Measurements from ENCODE around the gene TASOR2. TPM values are rescaled to one million over a fixed set of nuclear protein-coding genes. Genes with fewer than 3 reads are reported as not detected.
A peak's percentile ranks its signal among the peaks of the same experiment; 100 is the strongest.

Gene TASOR2
- polyA plus RNA-seq, 4 donors: 31.4 to 41.6 (median 38.0) TPM

DNA sequence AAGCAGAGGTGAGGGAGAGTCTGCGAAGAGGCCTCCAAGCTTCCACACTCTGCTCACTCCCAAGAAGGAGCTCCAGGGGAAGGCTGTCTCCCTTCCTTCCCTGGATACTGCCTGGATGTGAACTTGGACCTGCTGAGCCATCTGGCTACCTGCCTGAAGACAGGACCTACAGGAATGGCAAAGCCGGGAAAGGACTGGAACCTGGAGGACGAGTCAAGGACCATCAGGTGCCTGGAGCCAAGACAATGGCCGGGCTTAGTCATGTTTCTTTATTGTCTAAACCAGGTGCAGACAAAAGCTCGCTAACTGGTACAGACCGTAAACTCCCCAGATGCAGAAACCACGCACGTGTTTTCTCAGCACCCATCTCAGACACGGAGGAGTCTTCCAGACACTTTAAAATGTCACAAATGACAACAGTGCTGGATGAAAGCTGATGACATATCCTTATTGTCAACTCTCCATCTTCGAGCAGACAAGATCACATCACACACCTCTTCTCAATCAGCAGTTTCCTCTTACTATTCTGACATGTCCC, 30.4 kb upstream of the TASOR2 start:
- DNase-seq (ENCODE audit: low read depth in 4 of 4, low spot score in 3 of 4): no peak

DNA sequence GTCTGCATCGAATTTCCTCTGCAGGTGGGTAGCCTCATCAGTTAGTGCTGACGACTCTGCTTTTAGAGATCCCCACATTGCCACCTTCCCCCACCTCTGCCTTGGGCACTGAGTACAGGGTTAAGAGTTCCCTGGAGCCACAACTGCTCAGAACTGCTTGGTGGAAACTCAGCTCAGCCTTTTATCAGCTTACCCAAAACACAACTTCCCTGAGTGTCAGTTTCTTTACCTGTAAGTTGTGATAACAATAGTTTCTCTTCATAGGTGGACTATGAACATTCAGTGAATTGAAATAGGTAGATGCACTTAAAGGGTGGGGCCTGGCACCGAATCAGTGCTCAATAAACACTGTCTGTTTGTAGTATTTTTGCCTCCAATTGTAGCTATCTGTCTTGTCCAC, 29.5 kb upstream of the TASOR2 start:
- no peak for DNase-seq (ENCODE audit: low read depth in 4 of 4, low spot score in 3 of 4)

DNA sequence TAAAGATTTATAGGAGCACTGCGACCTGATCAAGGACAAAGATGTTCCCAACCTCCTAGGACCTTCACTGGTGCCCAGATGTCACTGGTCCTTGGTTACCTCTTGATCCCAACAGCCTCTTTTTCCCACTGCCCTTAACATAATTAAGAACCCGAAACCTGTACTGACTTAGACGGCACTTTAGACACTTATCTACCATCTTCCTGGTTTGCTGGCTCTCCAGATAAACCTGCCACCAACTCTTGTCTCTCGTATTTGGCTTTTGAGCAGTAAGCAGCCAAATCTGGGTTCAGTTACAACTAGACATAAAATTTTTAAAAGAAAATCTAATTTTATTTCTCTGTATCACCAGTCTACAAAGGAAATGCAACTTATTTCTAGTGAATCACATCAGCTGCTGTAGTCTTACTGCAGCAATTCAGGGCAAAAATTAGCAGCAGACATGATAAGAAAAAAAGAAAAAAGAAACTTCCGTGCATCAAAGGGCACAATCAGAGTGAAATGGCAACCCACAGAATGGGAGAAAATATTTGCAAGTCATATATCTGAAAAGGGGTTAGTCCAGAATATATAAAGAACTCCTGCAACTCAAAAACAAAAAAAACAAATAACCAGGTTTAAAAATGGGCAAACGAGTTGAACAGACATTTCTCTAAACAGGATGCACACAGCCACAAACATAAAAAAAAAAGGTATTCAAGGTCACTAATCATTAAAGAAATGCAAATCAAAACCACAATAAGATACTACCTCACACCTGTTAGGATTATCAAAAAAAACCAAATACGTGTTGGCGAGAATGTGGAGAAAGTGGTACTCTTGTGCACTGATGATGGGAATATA, 27.7 kb upstream of the TASOR2 start:
- no peak for DNase-seq (ENCODE audit: low read depth in 4 of 4, low spot score in 3 of 4)

DNA sequence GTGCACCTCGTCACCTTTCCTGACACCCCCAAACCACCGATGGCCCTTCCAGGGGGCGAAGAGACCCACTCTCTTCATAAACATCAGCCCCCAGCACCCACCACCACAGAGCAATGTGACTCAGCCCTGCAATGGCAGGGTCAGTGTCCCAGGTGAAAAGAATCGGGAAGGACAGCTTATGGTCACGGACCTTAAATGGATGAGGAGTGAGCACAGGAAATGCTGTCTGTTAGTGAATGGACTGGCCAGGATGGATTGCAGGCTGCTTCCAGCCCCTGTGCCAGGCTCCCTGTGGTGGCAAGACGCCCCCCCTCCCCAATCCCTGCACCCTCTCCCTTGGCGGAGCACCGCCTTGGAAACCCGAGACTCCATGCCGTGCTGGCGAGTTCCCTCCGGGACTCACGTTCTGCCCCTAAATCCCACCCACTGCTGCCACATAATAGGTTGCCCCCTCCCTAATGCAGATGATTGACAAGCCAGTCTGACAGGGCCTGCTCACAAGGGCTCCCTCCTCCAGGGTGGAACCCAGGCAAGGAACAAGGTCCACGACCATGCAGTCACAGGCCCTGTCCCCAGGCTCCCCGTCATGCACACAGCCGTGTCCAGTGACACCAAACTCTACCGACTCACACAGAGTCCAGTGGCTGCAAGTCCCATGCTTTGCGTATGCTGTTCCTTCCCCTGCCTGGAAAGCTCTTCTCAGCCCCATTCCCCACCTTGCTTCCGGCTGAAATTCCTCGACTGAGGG, 25.6 kb upstream of the TASOR2 start:
- no peak for DNase-seq (ENCODE audit: low read depth in 4 of 4, low spot score in 3 of 4)

DNA sequence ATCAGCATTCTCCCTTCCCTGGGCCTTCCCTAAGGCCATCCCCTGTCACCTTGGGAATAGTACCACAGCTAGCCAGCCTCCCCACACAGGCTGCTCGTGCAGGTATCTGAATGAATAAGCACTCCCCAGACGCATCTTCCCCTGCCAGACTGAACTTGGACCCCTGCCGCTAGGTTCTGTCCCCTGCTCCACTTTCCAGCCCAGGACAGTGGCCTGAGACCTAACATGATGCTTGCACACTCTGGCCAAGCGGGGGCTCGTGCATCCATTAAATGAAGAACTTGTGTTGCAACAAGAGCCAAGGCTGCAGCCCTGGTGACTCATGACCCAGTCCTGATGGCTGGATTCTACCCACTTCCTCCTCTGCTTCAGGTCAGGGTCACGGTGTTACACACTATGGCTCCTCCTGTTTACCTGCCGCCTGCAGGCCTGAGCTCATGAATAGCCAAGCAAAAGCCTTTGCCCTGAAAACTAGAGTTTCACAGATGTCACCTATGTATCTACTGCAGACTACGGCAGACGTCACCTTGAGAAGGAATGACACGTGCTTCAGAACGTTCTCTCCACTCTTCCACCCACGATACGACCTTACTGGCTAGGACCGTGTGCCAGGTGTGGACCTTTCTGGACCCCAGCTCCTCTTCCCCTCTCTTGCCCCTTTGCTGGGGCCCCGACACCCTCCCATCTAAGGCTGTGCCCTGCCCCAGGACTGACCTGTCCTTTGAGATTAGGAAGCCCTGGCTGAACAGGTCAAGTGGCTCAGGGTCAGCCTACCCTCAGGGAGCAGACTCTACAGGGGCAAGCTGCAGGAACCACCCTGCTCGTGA, 24.7 kb upstream of the TASOR2 start:
- DNase-seq (ENCODE audit: low read depth in 4 of 4, low spot score in 3 of 4): no peak

DNA sequence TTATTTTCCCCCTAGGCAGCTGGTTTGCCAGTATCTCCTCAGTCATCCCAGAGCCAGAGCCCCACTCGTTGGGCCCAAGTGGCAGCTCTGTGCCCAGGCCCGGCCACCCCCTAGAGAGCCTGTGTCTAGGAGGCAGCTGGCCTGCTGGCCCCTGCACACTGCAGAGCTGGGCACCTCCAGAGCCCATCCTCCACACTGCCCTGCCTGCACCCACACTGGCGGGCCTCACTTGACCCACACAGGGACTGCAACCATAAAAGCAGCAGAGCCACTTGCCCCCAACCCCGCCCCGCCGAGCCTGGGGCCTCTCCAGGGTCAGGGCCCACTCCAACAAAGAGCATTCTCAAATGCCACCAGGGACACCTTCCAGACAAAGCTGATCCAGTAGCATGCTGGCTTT, 23.6 kb upstream of the TASOR2 start:
- no peak for DNase-seq (ENCODE audit: low read depth in 4 of 4, low spot score in 3 of 4)

DNA sequence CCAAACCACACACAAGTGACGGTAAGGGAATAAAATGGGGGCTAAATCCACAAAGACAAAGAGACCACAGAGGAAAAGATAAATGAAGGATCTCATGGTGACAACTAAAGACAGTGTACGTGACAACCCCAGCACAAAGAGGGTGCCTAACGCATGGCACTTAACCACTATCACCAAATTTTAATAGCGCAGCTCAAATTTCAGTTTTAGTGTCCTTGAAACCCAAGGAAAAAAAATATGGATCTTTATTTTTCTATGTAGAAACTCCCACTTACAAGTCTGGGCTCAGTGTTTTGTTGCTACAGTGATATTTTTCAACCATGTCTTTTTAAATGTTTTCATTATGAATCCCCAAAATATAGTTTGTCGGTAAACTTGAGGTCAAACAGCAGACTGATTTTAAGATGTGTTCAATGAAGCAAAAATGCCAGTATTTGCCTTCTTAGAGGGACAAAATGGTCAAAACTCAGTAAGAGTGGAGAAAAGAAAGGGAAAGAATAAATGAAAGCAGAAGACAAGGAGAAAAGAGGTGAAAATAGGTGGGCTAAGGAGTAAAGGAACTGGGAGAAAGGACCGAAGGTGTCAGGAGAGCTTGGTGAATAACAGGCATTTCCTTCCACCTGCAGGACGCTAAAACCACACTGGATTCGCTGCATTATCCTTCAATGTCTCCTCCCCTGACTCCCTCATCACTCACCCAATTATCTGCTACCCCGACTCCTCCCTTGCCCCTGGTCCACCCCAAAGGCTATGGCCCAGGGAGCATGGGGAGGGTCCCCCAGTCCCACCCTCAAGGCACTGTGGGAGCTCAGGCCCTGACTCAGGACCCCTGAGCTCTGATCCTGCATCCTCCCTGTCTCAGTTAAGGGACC, 21.7 kb upstream of the TASOR2 start:
- no peak for DNase-seq (ENCODE audit: low read depth in 4 of 4, low spot score in 3 of 4)

DNA sequence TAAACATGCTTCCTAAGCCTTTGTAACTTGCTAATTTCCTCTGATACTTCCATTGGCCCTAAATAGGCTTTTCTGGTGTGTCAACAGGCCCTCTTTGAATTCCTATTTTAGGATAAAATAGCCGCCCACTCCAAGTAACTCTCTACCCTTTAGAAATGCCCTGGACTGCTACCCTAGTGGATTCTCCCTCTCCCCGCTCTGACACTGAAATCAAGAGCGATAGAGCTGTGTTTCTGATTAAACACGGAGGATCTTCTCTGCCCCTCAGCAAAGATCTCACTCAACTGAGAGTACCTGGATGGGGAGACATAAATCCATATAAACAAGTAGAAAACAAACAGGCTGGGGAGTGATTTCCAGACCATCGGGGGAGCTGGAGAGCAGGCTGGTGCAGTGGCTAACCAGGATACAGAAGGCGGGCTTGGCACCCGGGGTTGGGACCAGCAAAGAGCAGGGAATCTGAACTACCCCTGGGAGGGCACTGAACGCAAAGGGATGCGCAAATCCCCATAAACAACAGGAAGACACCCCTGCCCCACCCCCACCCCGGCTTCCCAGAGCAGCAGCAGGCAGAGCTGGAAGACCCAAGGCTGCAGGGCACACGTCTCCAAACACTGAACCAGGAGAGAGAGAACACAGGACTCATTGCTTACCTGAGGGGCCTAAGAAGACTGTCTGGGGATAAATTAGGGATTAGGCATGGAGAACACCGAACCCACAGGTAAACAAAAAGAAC, 20.8 kb upstream of the TASOR2 start:
- no peak for DNase-seq (ENCODE audit: low read depth in 4 of 4, low spot score in 3 of 4)

DNA sequence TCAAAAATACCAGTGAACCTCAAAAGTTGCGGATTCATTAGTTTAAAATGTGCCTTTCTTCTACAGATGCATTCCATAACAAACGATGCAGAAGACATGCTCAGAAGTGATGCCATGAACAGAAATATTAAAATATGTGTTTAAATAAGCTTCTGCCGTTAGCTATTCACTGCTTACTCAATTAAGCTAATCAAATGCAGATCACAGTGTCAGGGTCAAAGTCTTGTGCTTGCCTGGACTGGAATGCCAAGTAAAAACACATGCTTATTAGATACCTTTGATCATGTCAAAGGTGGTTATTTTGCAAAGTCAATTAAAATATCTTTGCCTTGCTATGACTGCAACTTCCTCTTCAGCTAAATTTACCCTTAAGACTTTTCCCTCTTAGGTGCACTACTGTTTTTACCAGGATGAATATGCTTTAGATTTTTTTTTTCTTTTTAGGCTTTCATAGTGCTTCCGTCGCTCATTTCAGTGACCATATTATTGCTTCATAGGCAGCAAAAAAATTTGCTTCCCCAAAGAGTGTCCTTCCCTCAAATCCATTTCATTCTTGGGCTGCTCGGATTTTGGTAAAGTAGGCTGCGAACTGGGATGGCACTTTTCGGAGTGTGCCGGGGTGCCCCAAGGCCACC, 19.1 kb upstream of the TASOR2 start:
- no peak for DNase-seq (ENCODE audit: low read depth in 4 of 4, low spot score in 3 of 4)

DNA sequence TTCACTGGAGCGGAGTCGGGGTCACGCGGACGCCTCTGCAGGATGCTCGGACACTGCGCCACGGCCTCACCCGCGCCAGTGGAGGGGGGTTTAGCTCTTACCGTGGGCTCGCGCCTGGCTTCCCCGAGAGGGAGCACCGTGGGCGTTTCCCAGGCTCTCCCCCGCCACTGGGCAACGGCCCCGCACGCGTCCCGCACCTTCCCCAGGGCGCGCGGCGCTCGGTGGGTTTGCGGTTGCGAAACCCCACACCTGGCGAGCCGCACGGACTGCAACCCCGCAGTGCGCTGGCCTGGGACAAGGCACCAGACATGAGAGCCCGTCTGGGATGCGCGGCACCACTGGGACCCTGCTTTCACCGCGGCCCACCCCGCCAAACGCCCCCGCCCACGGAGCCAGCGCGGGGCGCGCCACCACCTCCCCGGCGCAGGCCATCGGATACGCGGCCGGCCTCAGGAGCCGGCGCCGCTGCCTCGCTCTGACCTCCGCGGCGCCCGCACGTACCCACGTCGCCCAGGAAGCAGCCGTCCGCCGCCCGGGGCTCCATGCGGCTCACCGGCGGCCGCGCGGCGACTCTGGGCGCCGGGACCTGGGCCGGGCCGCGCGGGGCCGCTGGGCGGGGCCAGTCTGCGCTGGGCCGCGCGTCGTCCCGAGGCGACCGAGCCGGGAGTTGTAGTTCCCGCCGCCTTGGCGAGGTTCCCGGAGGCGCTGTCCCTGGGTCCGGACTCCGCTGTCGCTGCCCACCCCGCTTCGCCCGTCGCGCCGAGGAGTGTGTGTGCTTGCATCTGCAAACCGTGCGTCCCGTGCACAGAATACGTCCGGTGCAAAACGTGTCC, 18.4 kb upstream of the TASOR2 start, which contains the start of gene ASB13:
Gene ASB13 (minus strand): TSS at position 588 of the 833 bp plus-strand sequence. CDS start 44 bp downstream, at position 544.
- peak in 1 of 4 donors; percentile 45 for DNase-seq (ENCODE audit: low read depth in 4 of 4, low spot score in 3 of 4)

DNA sequence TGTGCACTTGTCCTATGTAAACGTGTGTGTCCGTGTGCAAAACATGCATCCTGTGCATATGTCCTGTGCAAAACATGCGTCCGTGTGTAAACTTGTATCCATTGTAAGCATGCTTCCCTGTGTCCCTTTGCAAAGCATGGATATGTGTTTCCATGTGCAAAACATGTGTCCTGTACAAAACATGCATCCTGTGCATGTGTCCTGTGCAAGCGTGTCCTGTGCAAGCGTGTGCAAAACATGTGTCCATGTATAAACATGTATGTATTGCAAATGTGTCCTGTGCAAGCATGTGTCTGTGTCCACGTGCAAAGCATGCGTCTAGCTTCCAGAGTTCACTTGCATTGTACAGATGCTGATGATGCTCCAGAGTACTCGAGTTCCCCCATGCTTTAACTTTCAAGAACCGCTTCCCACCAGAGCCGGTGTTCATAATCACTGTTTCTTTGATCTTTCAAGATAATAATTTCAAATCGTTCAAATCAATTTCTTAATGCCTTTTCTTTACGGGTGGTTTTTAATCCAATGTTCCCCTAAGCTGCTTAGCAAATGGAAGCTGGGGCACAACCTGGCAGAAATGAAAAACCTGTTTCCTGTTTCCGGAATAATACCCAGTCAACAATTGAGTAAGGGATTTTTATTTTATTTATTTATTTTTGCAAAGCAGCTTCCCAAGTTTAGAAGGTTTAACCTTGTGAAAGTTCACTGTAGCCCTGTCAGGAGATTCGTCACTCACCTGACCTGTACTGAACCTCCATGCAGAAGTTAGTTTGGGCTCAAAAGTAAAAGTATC, 17.6 kb upstream of the TASOR2 start:
- DNase-seq (ENCODE audit: low read depth in 4 of 4, low spot score in 3 of 4): no peak

DNA sequence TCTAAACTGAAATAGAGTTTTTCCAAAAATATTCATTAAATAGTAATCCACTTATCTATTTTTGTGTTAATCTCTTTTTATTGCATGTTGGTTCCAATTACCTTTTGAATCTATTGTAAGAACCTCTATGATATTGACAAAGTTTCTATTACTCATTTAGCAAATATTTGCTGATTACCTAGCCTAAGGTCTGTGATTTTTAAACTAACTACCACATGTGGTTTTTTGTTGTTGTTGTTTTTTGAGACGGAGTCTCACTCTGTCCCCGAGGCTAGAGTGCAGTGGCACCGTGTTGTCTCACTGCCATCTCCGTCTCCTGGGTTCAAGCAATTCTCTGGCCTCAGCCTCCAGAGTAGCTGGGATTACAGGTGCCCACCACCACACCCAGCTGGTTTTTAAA, 16.2 kb upstream of the TASOR2 start:
- no peak for DNase-seq (ENCODE audit: low read depth in 4 of 4, low spot score in 3 of 4)

DNA sequence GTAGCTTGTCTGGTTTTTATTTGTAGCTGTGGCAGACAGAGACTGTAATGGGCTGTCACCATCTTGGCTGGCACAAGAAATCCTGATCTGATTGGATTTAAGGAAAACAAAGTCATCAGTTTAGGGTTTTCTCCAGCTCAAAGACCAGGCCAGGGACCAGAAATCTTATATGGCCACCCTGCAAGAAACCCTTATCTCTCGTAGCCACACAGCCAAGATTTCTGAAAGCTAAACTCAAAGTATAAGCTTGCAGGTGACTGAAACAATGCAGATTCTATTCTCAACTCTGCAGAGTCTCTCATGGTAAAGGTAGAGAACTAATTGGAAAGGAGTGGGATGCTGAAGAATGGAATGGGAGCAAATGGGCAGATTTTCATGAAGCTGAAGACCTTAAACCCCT, 15.0 kb upstream of the TASOR2 start:
- no peak for DNase-seq (ENCODE audit: low read depth in 4 of 4, low spot score in 3 of 4)

DNA sequence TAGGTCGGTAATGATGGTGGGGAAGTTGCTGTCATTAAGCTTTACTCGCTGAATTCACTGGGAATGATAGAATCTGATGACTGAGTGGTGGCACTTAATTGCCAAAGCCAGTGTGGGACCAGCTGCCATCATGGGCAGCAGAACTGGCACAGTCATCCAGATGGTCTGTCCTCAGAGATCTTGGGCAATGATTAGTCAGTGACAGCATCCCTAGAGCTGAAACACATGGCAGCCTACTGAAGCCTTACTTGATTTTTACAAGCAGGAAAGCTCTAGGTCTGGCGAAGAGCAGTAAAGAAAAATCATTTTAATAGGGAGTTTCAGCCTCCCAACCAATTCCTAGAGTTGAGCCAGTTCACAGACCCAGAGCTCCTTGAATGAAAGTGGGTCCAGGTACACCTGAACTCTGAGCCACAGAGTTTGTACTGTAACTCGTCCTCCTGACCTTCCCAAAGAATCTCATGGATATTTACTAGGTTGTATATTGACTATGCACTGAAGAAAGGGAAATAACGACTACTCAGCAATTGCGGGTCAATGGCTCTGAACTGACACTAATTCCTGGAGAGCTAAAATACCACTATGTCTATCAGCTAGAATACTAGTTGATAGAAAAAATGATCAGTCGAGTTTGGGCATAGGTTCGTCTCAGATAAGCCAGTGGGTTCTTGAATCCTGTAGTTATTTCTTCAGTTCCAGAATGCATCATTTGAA, 13.8 kb upstream of the TASOR2 start:
- no peak for DNase-seq (ENCODE audit: low read depth in 4 of 4, low spot score in 3 of 4)

DNA sequence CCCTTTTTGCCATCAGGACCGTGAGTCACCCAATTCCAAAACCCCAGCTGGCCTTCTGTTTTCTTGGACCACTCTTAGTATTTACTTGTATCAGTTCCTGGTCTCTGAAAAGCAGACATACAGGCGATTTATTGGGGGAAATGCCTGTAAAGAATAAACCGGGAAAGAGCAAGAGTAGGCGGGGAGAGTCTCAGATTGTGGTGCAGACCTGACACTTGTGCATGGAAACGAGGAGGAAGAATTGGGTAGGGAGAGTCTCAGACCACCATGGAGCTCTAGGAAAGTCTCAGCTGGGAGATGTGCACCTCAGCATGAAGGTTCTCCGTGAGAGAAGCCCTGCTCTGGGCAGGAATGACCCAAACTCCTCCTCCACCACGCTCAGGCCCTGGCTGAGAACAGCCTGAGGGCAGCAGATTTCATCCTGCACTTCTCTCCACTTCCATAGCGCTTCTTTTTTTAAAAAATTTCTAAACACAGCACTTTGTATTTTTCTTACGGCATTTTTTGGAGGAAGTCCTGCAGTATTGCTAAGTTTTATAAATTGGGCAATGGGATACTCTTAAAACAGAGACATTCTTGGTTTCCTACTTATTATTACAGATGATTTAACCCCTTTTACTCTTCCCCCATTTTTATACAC, 6.1 kb upstream of the TASOR2 start:
- no peak for DNase-seq (ENCODE audit: low read depth in 4 of 4, low spot score in 3 of 4)

DNA sequence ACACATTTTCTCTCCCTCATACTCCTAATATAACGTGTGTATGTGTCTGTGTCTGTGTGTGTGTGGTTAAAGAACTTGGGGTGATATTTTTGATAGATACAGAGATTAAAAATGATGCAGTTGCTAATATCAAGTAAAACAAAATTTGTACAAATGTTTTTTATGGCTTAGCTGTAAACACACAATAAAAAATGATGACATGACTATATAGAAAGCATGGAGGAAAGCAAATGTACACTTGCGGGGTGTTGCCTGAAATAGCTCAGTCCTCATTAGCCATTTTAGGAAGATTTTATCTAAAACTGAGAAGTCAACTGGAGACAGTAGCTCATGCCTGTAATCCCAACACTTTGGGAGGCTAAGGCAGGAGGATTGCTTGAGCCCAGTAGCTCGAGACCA, 5.6 kb upstream of the TASOR2 start:
- DNase-seq (ENCODE audit: low read depth in 4 of 4, low spot score in 3 of 4): no peak

Data from right renal pelvis (tissue), 4 donors.